ENCODE data around the gene VEPH1.

GRCh38 chr3:157362348-157362747 lies 140.9 kb downstream of the VEPH1 start:
- TF ChIP-seq CTCF (IDR thresholded peaks at IDR 0.05; ENCODE audit: low read depth, low read length) (no peak), EZH2phosphoT487 (IDR thresholded peaks at IDR 0.05; ENCODE audit: low read depth) (no peak)
